ENCODE measurements around the gene NXPE3.
A peak's percentile ranks its signal among the peaks of the same experiment; 100 is the strongest.

The NXPE3 gene

DNA sequence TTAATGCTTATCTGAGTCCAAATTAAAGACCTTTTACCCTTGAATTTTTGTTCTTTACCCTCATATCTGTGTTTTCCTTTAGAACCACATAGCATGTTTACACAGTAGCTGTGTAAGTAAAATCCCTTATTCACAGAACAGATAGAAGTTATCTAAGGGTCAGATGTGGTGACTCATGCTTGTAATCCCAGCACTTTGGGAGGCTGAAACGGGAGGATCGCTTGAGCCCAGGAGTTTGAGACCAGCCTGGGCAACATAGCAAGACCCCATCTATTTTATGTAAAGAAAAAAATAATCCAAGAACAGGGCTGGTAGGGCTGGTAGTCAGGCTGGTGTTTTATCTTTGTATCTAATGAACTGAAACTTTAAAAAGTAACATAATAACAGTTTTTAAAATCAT, 23.2 kb downstream of the NXPE3 start:
- DNase-seq (ENCODE audit: low read depth in 2 of 2): no peak

DNA sequence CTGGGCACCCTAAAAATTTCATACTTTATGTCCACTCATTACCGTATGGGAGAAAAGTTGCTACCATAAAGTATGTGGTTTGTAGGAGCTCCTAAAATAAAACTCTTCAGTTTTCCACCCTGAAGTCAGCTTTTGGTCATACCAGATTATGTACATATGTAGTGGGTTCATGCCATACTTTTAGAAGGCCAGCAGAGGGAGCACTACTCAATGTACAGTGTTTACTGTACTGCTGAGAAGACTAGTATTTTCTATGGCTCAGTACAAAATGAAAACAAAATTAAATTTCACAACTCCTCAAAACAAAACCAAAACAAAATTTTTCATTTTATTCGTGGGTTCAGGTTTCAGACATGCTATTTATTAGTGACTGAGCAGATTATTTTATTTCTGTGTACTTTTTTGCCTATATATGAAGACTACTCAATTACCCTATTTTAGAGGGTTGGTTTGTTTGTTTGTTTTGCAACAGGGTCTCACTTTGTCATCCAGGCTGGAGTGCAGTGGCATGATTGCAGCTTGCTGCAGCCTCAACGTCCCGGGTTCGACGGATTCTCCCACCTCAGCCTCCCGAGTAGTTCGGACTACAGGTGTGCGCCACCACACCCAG, 24.3 kb downstream of the NXPE3 start:
- peak in 1 of 2 experiments; percentile 17 for DNase-seq (ENCODE audit: low read depth in 2 of 2)

DNA sequence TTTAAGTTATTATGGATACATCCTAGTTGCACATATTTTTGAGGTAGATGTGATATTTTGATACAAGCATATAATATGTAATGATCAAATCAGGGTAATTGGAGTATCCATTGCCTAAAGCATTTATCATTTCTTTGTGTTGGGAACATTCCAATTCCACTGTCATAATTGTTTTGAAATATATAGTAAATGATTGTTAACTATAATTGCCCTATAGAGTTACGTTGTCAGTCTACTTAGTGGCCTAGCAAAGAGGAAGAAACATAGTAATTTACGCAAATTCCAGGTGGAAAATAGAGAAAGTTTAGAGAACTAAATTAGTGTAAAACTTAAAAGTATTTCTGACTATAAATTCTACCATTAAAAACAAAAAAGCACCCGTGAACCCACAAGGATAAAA, 24.9 kb downstream of the NXPE3 start:
- DNase-seq (ENCODE audit: low read depth in 2 of 2): no peak

DNA sequence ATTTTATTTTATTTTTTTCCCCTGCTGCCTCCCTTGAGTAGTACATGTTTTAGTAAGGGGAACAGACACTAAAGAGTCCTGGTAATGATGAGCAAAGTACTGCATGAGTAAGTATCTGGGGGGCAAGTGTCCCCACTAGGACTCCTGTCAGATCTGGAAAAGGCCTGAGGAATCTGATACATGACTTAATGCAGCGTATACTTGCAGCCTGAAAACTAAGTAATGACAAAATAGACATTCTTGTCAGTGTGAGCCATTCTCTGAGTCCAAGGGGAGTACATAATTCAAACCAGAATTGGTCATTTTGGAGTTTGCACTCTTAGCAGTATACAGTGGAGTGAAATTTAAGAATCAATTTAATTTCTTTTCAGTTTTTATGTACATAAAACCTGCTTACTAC, 27.5 kb downstream of the NXPE3 start:
- DNase-seq (ENCODE audit: low read depth in 2 of 2): no peak

DNA sequence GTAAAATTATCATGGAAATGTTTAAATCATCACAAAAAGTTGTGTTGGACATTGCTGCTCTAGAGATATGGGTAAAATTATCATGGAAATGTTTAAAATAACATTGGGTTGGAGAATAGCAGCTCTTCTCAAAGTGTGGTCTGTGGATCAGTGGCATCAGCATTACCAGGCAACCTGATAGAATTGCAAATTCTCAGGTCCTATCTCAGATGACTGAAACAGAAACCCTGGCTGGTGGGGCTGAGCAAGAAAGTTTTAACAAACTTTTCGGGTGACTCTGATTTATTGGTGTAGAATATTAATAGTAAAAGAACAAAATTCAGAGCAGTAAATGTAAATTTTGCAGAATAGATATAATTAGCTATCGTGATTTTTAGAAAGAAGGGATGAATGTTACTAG, 28.9 kb downstream of the NXPE3 start:
- no peak for DNase-seq (ENCODE audit: low read depth in 2 of 2)

DNA sequence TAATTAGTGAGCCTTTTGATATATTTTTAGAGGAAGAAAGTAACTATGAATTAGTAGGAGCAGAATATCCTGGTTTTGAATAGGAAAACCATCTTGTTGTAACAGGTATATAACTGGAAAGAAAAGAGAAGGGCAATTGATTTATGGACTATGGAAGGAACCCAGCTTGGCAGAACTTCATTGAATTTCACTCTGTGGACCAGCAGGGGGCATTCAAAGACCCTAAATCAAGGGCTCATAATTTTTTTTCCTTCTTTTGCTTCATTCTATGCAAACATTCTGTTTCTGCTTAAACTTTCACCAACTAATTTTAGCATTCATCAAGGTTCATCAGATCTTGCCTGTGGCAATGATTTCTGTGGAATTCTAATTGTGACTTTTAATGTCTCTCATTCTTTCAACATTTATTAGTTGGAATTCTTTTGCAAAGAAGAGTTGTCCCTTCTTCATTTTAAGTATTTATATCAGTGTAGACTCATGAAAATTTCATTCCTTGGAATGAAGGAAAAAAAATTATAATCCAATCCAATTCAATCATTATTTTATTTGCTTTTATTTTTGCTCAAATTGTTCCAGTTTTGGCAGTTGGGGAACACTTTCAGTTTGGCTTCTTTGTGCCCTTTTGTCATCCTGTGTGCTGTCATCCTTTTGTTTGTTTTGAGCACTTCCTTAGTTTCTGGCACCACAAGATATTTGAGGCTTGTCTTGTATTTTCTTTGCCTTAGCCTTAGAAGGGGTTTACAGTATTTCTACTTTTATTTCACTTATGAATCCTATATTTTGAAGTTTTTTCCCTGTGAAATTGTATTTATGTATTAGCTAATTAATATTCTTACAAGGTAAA, 30.4 kb downstream of the NXPE3 start:
- no peak for DNase-seq (ENCODE audit: low read depth in 2 of 2)

DNA sequence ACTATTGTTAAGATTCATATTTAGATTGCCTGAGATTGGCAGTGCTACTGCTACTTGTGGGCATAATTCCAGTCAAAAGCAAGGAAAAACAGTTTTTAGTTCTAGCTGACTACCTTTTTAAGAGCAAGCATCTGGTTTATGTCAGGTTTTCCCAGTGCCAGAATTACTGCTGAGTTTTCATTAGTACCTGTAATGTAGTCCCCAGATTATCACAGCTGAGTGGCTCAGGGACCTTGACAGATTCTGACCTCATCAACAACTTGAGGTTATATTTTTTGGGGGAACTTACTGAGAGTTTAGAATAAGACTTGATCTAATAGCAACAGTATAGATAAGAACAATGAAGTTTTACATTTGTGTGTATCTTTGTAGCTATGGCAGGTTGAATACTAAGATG, 31.0 kb downstream of the NXPE3 start:
- no peak for DNase-seq (ENCODE audit: low read depth in 2 of 2)

DNA sequence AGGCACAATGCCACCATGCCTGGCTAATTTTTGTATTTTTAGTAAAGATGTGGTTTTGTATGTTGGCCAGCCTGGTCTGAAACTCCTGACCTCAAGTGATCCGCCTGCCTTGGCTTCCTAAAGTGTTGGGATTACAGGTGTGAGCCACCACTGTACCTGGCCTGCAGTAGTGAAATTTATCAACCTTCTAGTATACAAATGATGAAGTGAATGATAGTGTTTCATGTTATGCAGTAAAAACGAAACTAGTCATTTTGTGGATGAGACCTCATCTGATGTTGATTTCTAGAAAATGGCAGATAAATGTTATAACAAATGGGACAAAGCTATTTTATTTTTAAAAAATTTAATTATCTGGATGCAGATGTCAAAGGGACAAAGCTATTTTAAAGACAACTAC, 32.9 kb downstream of the NXPE3 start:
- no peak for DNase-seq (ENCODE audit: low read depth in 2 of 2)

DNA sequence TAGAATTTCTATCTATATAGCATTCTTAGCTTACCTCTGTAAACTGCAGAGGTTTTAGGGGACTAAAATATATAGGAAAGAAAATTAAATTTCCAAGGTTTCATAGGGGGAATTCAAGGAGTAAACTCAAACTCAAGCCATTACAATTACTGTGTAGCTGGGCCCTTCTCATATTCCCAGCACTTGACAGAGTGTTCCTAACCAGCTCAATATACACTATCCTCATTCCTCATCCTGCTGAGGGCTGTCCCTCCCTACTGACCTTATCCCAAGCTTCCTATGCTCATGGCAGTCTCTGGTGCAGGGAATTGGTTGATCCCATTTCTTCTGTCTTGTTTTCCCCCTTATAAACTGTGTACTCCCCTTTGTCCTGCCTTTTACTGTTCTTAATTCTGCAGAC, 33.9 kb downstream of the NXPE3 start:
- DNase-seq (ENCODE audit: low read depth in 2 of 2): no peak

DNA sequence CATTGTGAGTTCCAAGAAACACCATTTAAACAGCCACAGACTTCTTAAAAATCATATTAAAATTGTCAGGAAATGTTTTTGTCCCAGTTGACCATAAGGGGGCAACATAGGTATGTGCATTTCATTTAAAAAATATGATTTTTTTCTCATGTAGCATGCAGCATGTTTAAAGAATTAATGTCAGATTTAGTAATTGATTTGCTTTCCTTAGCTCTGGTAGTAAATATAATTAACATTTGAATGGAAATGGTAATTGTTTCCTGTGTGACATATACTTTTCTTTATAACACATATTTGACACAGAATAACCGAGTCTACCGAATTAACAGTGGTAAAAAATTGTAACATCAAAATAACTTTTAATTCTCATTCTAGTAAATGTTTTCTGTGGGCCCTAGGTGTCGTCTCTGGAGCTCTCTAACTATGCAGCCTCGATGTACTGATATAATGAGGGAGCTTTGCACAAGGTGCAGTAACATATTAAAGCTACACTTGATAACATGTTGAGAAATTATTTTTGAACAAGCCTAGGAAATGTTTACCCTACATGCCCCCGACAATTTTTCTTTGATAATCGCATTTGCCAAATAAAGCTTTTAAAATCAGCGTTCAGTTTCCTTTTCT, 34.9 kb downstream of the NXPE3 start:
- DNase-seq (ENCODE audit: low read depth in 2 of 2): no peak

DNA sequence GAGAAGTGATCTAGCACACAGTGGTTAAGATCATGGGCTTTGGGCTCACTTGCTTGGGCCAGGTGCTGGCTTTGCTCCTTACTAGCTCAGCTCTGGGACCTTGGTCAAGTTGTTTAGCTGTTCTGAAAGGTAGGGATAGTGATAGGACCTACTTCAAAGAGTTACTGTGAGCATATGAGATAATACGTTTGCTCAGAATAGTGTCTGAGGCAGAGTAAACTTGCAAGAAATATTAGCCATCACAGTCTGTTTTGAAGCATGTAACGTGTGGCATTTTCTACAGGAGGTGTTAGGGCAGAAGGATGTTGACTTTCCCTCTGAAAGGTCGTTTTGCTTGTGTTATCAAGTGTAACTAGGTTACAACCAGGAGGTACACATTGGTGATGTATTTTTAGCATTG, 35.8 kb downstream of the NXPE3 start:
- no peak for DNase-seq (ENCODE audit: low read depth in 2 of 2)

DNA sequence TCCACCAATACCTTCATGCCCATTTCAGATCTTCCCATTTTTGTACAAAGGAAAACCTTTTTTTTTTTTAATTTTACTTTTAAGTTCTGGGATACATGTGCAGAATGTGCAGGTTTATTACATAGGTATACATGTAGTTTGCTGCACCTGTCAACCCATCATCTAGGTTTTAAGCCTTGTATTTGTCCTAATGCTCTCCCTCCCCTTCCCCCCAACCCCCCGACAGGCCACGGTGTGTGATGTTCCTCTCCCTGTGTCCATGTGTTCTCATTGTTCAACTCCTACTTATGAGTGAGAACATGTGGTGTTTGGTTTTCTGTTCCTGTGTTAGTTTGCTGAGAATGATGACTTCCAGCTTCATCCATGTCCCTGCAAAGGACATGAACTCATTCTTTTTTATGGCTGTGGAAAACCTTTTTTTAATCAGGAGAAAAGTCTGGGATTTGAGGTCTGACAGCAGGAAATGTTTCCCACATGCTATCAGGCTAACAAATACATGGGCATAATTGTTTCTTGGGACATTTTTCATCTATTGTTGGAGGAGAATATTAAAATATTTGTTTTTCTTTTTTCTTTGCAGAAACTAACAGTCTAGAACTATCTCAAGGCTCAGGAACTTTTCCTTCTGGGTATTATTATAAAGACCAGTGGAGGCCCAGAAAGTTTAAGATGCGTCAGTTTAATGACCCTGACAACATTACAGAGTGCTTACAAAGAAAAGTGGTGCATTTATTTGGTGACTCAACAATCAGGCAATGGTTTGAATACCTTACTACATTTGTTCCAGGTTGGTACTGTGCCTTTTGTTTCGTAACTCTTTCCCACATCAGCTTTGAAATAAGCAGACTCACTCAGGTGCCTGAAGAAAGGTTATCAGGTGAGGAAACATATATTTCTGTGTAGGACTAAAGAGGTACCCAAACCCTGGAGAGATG, 37.5 kb downstream of the NXPE3 start:
- DNase-seq (ENCODE audit: low read depth in 2 of 2): no peak

DNA sequence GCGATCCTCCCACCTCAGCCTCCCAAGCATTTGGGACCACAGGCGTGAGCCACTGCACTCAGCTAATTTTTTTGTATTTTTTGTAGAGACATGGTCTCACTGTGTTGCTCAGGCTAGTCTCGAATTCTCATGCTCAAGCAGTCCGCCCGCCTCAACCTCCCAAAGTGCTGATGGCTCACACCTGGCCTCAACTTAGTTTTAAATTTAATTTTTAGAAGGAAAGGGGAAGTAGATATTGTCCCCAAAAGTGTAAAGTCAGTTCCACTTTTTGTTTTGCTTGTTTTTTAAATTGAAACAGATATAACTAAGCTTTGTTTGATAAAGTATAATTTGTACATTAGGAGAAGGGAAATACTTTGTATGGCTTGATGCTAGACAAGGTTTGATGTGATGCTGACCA, 39.0 kb downstream of the NXPE3 start:
- DNase-seq (ENCODE audit: low read depth in 2 of 2): no peak

DNA sequence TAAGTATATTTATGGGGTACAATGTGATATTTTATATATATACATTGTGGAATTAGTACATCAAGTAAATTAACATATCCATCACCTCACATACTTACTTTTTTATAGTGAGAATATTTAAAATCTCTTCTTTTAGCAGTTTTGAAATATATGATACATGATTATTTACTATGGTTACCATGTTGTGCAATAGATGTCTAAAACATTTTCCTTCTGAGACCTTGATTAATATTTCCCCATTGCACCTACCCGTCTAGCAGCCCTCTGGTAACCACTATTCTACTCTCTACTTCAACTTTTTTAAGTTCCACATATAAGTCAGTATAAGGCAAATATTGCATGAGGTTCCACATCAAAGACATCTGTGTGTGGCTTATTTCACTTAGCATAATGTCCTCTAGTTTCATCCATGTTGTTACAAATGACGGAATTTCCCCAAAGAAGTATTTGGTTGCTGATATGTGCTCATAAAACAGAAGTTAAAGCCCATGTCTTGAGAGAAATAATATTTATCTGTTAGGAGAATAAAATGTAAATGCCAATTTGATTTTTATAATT, 40.7 kb downstream of the NXPE3 start:
- DNase-seq (ENCODE audit: low read depth in 2 of 2): no peak

DNA sequence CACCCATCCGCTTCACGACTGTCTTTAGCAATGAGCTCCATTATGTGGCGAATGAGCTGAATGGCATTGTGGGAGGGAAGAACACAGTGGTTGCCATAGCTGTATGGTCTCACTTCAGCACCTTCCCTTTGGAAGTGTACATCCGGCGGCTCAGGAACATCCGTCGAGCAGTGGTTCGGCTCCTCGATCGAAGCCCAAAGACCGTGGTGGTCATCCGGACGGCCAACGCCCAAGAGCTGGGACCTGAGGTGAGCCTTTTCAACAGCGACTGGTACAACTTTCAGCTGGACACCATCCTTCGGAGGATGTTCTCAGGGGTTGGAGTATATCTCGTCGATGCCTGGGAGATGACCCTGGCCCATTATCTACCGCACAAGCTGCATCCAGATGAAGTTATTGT, 42.5 kb downstream of the NXPE3 start:
- no peak for DNase-seq (ENCODE audit: low read depth in 2 of 2)

DNA sequence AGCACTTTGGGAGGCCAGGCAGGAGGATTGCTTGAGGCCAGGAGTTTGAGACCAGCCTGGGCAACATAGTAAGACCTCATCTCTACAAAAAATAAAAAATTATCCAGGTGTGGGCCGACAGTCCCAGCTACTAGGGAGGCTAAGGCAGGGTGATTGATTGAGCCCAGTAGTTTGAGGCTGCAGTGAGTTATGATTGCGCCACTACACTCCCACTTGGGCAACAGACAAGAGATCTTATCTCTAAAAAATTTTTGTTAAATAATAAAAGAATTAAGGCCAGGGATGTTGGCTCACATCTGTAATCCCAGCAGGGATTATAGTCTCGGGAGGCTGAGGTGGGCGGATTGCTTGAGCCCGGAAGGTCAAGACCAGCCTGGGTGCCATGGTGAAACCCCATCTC, 44.5 kb downstream of the NXPE3 start:
- no peak for DNase-seq (ENCODE audit: low read depth in 2 of 2)

DNA sequence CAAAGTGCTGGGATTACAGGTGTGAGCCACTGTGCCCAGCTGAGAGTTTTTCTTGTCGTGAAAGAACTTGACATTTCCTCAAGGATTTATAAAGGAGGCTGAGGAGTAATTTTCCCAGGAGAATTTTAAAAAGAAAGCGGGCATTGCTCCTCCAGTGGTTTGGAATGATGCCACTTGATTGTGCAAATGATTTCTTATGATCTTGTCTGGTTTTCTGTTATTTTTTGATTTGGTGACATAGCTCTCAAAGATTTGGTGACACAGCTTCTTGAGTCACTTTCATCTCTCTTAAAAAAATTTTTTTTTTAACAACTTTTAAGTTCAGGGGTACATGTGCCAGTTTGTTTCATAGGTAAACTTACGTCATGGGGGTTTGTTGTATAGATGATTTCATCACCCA, 45.7 kb downstream of the NXPE3 start:
- DNase-seq (ENCODE audit: low read depth in 2 of 2): no peak

DNA sequence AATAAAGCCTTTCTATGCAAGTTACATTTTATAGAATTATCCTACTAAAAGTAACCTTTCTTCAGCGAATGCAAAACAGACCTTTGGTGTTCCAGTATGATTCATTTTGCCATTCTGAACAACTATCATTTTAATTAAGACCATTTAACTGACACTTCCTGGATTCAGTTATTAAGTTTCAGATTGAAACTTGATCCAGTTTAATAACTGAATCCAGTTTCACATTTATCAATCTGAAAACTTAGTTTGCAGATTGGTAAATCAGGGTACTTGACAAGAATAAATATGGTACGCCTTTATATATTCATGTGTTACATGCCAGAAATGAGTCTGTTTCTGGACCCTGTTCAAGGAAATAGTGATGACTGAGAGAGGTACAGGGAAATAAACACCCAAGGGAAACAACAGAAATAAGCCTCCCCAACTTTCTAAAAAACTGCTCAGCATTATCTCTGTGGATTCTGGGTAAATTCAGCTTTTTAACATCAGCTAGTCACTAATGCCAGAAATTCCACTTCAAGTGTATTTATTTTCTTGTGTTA, 47.0 kb downstream of the NXPE3 start:
- no peak for DNase-seq (ENCODE audit: low read depth in 2 of 2)

DNA sequence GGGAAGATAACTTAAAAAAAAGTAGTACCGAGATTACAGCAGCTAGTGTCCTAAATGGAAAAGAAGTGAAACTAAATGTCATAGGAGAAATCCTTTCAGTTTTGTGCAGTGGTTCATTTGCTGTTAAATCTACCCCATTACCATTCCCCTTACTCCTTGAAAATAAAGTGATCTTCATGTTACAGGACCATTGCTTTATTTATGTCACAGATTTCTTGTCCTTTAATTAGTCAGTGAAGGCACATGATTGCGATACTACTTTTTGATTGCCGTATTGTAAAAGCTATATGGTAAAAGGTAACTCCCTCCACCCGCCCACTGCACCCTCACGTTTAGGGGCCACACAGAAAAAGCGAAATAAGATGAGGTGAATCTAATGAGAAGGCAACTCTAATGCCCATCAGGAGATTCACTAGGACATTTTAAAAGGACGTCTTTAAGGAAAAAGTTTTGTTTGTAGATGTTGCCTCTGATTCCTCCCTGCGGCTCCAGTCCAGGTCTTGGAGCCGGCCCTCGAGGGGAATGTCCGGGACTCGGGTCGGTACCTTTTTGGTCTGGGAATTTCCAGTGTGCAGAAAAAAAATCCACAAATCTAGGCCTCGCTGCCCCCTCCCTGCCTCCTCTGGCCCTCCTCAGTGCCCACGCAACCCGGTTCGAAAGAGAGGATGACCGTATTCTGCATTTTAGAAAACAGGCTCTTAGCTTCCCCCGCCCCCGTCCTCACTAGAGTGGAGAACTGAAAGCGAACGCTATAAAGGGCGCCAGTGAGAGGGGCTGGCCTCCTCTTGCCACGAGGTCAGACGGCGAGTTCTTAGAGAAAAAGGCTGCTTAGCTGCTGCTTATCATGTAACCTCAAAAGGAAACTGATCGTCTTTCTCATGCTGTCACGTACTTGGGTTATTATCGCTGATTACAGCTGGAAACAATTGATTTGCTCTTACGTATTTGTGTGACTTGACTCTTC, 48.5 kb downstream of the NXPE3 start:
- peak; percentile 61 to 85 for DNase-seq (ENCODE audit: low read depth in 2 of 2)

DNA sequence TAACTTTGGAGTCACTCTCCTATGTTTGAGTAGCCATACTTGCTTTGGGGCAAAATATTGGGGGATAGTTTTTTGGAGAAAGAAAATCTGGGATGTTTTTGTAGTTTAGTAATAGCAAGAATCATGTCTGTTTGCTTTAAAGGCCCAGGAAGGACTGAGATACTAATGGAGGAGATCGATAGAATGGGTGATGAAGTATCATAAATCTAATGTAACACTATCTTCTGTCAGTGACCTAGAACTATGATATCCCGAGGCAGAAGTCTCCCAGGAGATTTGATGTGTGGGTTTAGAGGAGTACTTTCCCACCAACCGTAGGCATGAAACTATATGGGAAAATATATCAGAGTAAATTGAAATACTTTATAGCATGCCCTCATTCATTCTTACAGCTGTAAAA, 49.3 kb downstream of the NXPE3 start:
- no peak for DNase-seq (ENCODE audit: low read depth in 2 of 2)
